ENCODE results near the gene MED15.

MED15 gene

GRCh38 chr22:20632082-20632481 is 124.7 kb downstream of the MED15 start:
- no peak for DNase-seq

DNA sequence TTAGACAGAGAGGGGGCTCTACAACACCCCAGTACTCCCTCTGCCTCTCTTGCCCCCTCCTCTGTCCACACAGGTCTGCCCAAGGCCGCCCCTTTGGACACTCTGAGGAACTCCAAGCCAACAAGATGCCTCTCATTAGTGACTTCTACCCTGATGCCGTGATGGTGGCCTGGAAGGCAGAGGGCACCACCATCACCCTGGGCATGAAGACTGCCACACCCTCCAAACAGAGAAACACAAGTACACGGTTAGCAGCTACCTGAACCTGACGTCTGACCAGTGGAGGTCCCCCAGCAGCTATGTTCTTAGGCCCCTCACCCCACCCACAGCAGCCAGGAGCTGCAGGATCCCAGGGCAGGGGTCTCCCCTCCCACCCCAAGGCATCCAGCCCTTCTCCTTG is 125.1 kb downstream of the MED15 start:
- no peak for DNase-seq

- DNase-seq, result no peak
Measured at GRCh38 chr22:20634560-20635226, 127.3 kb downstream of the MED15 start.

GRCh38 chr22:20635227-20635591 is 127.8 kb downstream of the MED15 start:
- no peak for DNase-seq

DNA sequence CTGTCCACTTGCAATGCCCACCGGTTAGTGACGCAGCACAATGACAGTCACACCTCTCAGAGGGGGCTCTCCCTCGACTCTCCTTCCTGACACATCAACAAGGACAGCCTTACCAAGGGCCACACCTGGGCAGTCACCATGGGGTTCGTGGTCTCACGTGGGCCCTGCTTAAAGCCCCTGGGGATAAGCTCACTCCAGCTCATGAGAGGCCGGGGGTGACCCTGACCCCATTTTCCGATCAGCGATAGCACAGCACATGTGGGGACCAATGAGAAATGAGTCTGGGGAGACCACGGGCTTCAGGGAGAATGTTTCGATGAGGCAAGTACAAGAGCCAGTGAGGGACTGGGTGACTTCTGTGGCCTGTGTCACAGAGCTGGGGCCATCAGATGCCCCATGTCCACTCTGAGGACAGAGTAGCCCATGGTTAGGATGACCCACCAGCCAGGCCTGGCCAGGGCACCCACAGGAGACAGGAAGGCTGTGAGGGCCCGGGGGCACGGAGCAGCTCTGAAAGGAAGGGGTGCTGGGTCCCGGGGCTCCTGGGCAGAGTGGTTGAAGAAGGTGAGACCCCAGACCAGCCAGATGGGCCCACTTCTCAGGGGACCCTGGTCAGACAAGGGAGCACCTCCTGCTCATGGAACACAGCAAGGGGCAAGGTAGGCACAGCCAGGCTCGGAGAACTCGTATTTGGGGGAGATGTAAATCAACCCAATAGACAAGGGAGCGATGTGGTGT is 128.8 kb downstream of the MED15 start:
- no peak for DNase-seq

GRCh38 chr22:20636945-20637344 is 129.5 kb downstream of the MED15 start:
- no peak for DNase-seq

All from stimulated activated CD8-positive, alpha-beta memory T cell treated with anti-CD3 and anti-CD28 coated beads, Interleukin-4, amount 100 ng/mL, for 48 hours (primary cell).